GM12872 (cell line): ENCODE results near the gene CAMK1.

Experiments used
- TF ChIP-seq, protein P1 (sequence below): IDR thresholded peaks from 3 replicates; pipeline ENCODE4 v1.5.1; 2011; ENCODE audit warnings: low read depth, mild to moderate bottlenecking, low read length, moderate library complexity; ENCODE audit not compliant: insufficient read depth

CAMK1 gene

DNA sequence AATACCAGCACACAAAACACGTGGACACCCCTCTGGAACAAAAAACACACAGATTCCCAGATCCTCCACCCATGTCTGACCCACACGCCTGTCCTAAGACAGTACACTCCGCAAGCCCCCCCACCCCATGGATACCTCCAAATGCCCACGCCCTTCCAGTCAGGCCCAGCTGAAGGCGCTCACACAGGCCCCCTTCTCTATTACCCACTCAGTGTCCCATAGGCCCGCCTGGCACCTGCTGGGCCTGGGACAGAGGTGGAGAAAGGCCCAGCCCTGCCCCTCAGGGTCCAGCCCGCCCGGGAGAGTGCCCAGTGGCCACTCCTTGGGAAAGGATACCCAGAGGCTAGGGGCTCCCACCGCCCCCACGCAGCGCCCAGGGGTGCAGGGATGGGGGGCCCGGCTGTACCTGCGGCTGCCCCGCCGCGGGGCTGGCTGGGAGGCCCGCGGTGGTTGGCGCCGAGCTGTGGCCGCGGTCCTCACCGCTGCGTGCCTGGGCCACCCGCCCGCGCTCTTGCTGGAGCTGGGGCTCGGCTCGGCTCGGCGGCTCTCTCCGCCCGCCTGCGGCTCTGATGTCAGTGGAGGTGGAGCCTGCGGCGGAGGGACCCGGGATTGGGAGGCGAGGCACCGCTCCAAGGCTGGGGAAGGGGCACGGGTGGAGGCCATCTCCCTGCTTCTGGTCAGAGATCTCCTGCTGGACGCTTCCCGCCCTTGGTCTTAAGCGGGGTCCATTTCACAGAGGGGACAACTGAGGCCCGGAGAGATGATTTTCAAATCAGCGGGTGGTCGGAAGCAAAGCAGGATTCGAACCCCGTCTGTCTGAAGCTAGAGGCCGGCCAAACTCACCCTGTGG is at the start of gene CAMK1:
CAMK1 (minus strand) TSS at position 522 of the 850 bp plus-strand sequence. CDS start 2,198 bp downstream, outside the sequence.
- TF ChIP-seq, protein P1, sequence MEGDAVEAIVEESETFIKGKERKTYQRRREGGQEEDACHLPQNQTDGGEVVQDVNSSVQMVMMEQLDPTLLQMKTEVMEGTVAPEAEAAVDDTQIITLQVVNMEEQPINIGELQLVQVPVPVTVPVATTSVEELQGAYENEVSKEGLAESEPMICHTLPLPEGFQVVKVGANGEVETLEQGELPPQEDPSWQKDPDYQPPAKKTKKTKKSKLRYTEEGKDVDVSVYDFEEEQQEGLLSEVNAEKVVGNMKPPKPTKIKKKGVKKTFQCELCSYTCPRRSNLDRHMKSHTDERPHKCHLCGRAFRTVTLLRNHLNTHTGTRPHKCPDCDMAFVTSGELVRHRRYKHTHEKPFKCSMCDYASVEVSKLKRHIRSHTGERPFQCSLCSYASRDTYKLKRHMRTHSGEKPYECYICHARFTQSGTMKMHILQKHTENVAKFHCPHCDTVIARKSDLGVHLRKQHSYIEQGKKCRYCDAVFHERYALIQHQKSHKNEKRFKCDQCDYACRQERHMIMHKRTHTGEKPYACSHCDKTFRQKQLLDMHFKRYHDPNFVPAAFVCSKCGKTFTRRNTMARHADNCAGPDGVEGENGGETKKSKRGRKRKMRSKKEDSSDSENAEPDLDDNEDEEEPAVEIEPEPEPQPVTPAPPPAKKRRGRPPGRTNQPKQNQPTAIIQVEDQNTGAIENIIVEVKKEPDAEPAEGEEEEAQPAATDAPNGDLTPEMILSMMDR: no peak

DNA sequence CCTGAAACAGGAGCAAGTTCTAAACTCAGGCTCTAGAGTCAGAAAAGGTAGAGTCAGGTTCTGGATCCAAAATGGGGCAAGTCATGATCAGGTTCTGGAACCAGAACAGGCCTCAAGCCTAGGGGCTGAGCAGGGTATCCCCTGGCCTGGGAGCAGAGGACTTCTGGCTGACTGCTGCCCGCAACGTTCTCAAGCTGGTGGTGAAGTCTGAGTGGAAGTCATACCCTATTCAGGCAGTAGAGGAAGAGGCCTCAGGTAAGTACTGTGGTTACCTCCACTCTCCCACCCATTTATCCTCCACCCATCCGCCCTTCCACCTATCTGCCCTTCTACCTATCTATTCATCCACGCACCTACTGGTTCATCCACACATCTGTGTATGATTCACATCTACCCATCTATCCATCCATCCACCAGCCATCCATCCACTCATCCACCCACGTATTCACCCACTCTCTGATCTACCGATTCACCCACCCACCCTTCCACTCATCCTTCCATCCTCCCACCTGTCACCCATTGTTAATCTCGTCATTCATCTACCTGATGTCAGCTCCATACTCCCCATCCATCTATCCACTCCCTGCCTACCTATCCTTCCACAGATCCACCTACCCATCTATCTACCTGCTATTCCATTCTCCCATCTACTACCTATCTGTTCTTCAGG is 49.1 kb upstream of the CAMK1 start:
- TF ChIP-seq, protein P1: no peak

DNA sequence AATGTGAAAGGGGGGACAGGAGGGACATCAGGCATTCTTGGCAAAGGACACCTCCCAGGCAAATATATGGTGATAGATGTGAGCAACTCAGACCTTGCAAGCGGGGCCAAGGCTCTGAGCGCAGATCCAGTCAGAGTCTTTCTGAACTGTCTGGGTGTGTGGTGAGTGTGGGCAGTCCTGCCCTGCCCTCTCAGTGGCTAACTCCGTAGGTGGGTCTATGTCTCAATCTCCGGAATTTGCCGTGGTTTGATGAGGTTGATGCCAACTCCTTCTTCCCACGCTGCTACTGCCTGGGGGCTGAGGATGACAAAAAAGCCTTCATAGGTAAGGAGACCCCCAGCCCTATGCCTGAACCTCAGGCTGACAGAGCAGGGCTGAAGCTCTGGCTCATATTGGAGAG is 47.7 kb upstream of the CAMK1 start:
- TF ChIP-seq, protein P1: no peak

DNA sequence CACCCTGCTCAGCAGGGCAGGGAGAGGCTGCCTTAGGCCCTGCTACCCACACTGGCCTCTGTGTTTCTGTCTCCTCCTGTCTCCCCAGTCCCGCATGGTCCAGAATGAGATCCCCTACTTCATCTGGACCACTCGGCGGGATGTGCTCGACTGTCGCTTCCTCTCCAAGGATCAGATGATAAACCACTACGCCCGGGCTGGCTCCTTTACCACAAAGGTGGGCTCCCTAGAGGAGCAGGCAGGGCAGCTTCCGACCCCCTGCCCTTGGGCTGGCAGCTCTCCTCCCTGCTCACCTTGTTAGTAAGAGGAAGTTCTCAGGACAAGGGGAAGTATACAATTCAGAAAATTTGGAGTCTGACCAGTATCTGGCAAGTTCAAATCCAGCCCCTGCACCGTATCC is 46.2 kb upstream of the CAMK1 start:
- TF ChIP-seq, protein P1: no peak

DNA sequence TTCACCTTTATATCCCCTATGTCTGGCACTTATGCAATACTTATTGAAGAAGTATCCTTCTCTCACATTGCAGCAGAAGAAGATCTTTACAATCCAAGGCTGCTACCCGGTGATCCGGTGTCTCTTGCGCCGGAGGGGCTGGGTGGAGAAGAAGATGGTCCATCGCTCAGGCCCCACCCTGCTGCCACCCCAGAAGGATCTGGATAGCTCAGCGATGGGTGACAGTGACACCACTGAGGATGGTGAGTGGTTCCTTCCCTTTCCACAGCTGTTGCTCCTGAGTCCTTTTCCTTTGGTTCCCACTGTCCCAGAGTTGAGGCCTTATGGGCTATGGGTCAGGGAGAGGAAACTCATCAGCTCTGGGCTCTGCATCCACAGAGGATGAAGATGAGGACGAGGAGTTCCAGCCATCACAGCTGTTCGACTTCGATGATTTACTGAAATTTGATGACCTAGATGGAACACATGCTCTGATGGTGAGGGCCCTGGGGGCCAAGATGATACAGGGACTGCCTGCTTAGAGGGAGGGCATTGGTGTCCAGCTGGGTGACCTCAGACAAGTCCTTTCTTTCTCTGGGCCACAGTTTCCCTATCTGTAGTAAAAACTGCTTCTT is 43.2 kb upstream of the CAMK1 start:
- TF ChIP-seq, protein P1: no peak

DNA sequence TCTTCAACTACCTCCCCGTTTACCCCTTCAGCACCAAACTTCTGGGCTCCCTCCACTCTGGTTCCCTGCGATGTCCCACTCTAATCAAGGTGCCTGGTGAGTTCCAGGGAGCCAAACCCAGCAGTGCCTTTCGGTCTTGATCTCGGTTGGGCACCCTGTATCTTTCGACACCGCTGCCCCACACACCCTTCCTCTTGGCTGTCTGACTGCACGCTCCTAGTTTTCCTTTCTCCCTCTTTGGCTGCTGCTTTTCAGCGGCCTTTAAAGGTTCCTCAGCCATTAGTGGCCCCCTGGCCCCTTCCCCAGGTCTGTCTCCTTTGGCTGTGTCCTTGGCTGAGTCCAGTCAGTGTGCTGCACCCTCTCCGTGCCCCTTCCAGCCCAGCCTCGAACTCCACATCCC is 41.1 kb upstream of the CAMK1 start:
- TF ChIP-seq, protein P1: no peak

DNA sequence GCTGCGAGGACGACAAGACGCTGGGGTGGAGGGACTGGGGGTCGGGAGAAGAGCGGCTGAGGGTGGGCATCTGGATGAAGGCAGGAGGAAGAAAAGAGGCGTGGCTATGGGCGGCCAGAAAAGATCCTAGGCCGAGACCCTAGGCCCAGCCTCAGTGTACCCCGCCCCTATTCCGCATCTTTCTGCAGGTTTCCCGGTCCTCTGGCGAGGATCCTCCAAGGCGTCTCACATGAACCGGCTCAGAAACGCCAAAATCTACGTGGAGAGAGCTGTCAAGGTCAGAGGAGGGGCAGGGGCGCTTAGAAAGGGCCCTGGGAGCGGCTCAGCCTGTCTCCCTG is 40.7 kb upstream of the CAMK1 start:
- TF ChIP-seq, protein P1: no peak
